GM12878 (cell line): ENCODE data around the gene HMGN1. TPM values are rescaled to one million over a fixed set of nuclear protein-coding genes. Genes with fewer than 3 reads are reported as not detected.

Experiments
- BACH1 ChIP-seq: fragments of 450-650 bp; IDR thresholded peaks from 2 replicates; pipeline ENCODE4 v1.6.1; 2017; ENCODE audit warnings: mild to moderate bottlenecking, borderline replicate concordance
- BMI1 ChIP-seq: fragments of 450-650 bp; IDR thresholded peaks from 2 replicates; pipeline ENCODE4 v1.6.1; 2016; ENCODE audit warnings: mild to moderate bottlenecking, moderate library complexity, borderline replicate concordance
- BRCA1 ChIP-seq: IDR thresholded peaks from 2 replicates; pipeline ENCODE4 v1.6.1; 2011; ENCODE audit warnings: low read depth, low read length, improper control_type of control experiment
- CBFB ChIP-seq: IDR thresholded peaks from 2 replicates; pipeline ENCODE4 v1.6.1; 2016; ENCODE audit warnings: antibody characterized with exemption, low read depth
- FOS ChIP-seq: IDR thresholded peaks from 3 replicates; pipeline ENCODE4 v1.6.1; 2011; ENCODE audit warnings: borderline replicate concordance; ENCODE audit not compliant: insufficient read length; ENCODE audit errors: extremely low read depth
- HDAC6 ChIP-seq: fragments of 200-600 bp; sonication (generic); IDR thresholded peaks from one replicate; pipeline ENCODE4 v1.8.0; 2017; ENCODE audit warnings: antibody characterized with exemption; ENCODE audit not compliant: unreplicated experiment
- NFYB ChIP-seq: IDR thresholded peaks from 2 replicates; pipeline ENCODE4 v1.6.1; 2011; ENCODE audit warnings: low read depth, mild to moderate bottlenecking, low read length, improper control_type of control experiment, moderate library complexity; ENCODE audit not compliant: insufficient read depth
- PAX8 ChIP-seq: fragments of 450-650 bp; IDR thresholded peaks from 2 replicates; pipeline ENCODE4 v1.6.1; 2017; ENCODE audit warnings: mild to moderate bottlenecking, moderate library complexity
- SMAD1 ChIP-seq: fragments of 450-650 bp; IDR thresholded peaks from 2 replicates; pipeline ENCODE4 v1.6.1; 2018; ENCODE audit warnings: mild to moderate bottlenecking, low read depth; ENCODE audit not compliant: partially characterized antibody
- TBL1XR1 ChIP-seq: IDR thresholded peaks from 2 replicates; pipeline ENCODE4 v1.6.1; 2012; ENCODE audit warnings: low read depth, low read length, improper control_type of control experiment
- ZNF207 ChIP-seq: fragments of 450-650 bp; IDR thresholded peaks from 2 replicates; pipeline ENCODE4 v1.6.1; 2014; ENCODE audit warnings: antibody characterized with exemption, mild to moderate bottlenecking, borderline replicate concordance
- ZNF24 ChIP-seq: fragments of 450-650 bp; IDR thresholded peaks from 2 replicates; pipeline ENCODE4 v1.6.1; 2017; ENCODE audit warnings: antibody characterized with exemption, mild to moderate bottlenecking
- polyA plus RNA-seq, 11 experiments: library from polyadenylated mRNA; depleted of rRNA in 4 of 11; unstranded in 6 of 11; stranded (reverse) in 5 of 11; fragments of >200 nt; fragmentation: Nextera tagmentation in 4 of 11; fragmentation: Illumina TruSeq in 1 of 11; extraction: Ambion mirVana in 4 of 11; extraction: Trizol in 1 of 11; gene quantifications; 1 replicate in 1 of 11; 2 replicates in 10 of 11; pipeline versions ENCODE4 v1.2.1 to v1.2.3, GENCODE V29; 2011 to 2016; ENCODE audit warnings: inconsistent platforms in 2 of 11, missing spikeins in 2 of 11, low read depth in 1 of 11
- total RNA-seq, 4 experiments: library from RNA; depleted of rRNA in 3 of 4; stranded (reverse); fragments of >200 nt in 3 of 4; fragmentation: Illumina TruSeq in 1 of 4; extraction: Trizol in 1 of 4; gene quantifications; 2 replicates each; pipeline versions ENCODE4 v1.2.1 to v1.2.3, GENCODE V29; 2013 to 2021
- TF ChIP-seq, protein P1 (sequence below): fragments of 450-650 bp; IDR thresholded peaks from 2 replicates; pipeline ENCODE4 v1.6.1; 2016; ENCODE audit warnings: mild to moderate bottlenecking
- TF ChIP-seq, protein P2 (sequence below): fragments of 450-650 bp; IDR thresholded peaks from 2 replicates; pipeline ENCODE4 v1.6.1; 2014; ENCODE audit warnings: mild to moderate bottlenecking
- TF ChIP-seq, protein P3 (sequence below), 3 experiments: IDR thresholded peaks in 2 of 3; conservative IDR thresholded peaks in 1 of 3; 2 replicates each; pipeline ENCODE4 v1.5.1; 2011; ENCODE audit warnings: low read depth in 3 of 3, low read length in 3 of 3, mild to moderate bottlenecking in 3 of 3, control low read depth in 2 of 3, moderate library complexity in 2 of 3, inconsistent platforms in 1 of 3, mixed read lengths in 1 of 3; ENCODE audit not compliant: control insufficient read depth in 2 of 3, insufficient read depth in 1 of 3; ENCODE audit errors: extremely low read depth in 1 of 3
- TF ChIP-seq, protein P4 (sequence below): fragments of 450-650 bp; IDR thresholded peaks from 2 replicates; pipeline ENCODE4 v1.6.1; 2017; ENCODE audit warnings: mild to moderate bottlenecking
- TF ChIP-seq, protein P5 (sequence below): IDR thresholded peaks from 2 replicates; pipeline ENCODE4 v1.6.1; 2012; ENCODE audit warnings: improper control_type of control experiment, low read depth, low read length; ENCODE audit not compliant: insufficient replicate concordance

Gene HMGN1
- total and polyA plus RNA-seq, 10 of the 15 experiments (the other 5 are each of a cell fraction or from before 2014, with no cell fraction given): 120 to 798 (median 396) TPM

DNA sequence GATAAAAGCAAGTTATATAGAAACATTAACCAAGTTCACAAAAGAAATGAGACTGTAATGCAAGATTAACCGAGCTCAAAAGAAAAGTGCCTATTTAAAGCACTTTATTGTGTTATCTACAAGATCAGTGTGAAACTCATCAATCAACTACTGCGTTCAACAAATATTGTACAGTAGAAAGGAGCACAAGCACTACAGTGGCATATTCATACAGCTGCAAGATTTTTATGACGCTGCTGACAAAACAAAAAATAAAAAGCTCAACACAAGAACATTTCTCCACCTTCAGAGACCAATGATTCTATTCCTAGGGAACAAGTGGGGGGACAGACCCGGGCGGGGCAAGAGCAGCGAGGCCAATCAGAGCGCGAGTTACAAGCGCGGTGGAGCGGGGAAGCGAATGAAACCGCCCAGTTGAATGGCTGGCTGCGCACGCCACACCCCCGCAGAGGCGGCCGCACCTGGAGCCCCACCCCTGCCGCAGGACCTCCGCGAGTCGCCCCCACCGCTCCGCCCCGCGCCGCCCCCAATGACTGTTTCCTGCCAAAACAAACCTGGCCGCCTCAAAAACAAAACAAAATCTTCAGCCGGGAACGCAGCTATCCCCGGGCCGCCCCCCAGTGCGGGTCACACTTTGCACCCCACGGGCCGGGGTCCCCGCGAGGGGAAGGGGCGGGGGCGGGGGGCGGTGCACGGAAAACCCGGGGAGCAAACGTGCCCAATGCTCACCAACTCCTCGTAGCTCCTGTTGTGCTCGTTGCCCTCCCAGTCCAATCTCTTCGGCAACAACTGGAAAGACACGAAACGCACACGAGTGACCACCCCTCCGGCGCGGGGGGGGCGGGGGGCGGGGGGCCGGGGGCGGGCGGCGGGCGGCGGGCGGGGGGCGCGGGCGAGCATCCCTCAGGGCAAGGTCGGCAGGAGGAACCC is 36.5 kb downstream of the HMGN1 start (continued):
- TF ChIP-seq FOS (peak; percentile 21), BACH1 (no peak), ZNF24 (no peak), NFYB (peak; percentile 87), ZNF207 (no peak), HDAC6 (no peak), BRCA1 (no peak), CBFB (no peak), TBL1XR1 (no peak), BMI1 (no peak), SMAD1 (no peak), PAX8 (no peak)
- TF ChIP-seq, protein P1, sequence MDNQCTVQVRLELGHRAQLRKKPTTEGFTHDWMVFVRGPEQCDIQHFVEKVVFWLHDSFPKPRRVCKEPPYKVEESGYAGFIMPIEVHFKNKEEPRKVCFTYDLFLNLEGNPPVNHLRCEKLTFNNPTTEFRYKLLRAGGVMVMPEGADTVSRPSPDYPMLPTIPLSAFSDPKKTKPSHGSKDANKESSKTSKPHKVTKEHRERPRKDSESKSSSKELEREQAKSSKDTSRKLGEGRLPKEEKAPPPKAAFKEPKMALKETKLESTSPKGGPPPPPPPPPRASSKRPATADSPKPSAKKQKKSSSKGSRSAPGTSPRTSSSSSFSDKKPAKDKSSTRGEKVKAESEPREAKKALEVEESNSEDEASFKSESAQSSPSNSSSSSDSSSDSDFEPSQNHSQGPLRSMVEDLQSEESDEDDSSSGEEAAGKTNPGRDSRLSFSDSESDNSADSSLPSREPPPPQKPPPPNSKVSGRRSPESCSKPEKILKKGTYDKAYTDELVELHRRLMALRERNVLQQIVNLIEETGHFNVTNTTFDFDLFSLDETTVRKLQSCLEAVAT: no peak
- TF ChIP-seq, protein P2, sequence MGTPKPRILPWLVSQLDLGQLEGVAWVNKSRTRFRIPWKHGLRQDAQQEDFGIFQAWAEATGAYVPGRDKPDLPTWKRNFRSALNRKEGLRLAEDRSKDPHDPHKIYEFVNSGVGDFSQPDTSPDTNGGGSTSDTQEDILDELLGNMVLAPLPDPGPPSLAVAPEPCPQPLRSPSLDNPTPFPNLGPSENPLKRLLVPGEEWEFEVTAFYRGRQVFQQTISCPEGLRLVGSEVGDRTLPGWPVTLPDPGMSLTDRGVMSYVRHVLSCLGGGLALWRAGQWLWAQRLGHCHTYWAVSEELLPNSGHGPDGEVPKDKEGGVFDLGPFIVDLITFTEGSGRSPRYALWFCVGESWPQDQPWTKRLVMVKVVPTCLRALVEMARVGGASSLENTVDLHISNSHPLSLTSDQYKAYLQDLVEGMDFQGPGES: peak; percentile 65; the same call in 1 of the 2 replicates
- TF ChIP-seq, protein P3, sequence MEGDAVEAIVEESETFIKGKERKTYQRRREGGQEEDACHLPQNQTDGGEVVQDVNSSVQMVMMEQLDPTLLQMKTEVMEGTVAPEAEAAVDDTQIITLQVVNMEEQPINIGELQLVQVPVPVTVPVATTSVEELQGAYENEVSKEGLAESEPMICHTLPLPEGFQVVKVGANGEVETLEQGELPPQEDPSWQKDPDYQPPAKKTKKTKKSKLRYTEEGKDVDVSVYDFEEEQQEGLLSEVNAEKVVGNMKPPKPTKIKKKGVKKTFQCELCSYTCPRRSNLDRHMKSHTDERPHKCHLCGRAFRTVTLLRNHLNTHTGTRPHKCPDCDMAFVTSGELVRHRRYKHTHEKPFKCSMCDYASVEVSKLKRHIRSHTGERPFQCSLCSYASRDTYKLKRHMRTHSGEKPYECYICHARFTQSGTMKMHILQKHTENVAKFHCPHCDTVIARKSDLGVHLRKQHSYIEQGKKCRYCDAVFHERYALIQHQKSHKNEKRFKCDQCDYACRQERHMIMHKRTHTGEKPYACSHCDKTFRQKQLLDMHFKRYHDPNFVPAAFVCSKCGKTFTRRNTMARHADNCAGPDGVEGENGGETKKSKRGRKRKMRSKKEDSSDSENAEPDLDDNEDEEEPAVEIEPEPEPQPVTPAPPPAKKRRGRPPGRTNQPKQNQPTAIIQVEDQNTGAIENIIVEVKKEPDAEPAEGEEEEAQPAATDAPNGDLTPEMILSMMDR (IDR thresholded peaks at IDR 0.05 in 2 of 3, conservative IDR thresholded peaks at IDR 0.05 in 1 of 3; ENCODE audit: control insufficient read depth in 2 of 3, extremely low read depth in 1 of 3, insufficient read depth in 1 of 3, low read depth in 3 of 3, low read length in 3 of 3): no peak
- TF ChIP-seq, protein P4, sequence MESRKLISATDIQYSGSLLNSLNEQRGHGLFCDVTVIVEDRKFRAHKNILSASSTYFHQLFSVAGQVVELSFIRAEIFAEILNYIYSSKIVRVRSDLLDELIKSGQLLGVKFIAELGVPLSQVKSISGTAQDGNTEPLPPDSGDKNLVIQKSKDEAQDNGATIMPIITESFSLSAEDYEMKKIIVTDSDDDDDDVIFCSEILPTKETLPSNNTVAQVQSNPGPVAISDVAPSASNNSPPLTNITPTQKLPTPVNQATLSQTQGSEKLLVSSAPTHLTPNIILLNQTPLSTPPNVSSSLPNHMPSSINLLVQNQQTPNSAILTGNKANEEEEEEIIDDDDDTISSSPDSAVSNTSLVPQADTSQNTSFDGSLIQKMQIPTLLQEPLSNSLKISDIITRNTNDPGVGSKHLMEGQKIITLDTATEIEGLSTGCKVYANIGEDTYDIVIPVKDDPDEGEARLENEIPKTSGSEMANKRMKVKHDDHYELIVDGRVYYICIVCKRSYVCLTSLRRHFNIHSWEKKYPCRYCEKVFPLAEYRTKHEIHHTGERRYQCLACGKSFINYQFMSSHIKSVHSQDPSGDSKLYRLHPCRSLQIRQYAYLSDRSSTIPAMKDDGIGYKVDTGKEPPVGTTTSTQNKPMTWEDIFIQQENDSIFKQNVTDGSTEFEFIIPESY: no peak
- TF ChIP-seq, protein P5, sequence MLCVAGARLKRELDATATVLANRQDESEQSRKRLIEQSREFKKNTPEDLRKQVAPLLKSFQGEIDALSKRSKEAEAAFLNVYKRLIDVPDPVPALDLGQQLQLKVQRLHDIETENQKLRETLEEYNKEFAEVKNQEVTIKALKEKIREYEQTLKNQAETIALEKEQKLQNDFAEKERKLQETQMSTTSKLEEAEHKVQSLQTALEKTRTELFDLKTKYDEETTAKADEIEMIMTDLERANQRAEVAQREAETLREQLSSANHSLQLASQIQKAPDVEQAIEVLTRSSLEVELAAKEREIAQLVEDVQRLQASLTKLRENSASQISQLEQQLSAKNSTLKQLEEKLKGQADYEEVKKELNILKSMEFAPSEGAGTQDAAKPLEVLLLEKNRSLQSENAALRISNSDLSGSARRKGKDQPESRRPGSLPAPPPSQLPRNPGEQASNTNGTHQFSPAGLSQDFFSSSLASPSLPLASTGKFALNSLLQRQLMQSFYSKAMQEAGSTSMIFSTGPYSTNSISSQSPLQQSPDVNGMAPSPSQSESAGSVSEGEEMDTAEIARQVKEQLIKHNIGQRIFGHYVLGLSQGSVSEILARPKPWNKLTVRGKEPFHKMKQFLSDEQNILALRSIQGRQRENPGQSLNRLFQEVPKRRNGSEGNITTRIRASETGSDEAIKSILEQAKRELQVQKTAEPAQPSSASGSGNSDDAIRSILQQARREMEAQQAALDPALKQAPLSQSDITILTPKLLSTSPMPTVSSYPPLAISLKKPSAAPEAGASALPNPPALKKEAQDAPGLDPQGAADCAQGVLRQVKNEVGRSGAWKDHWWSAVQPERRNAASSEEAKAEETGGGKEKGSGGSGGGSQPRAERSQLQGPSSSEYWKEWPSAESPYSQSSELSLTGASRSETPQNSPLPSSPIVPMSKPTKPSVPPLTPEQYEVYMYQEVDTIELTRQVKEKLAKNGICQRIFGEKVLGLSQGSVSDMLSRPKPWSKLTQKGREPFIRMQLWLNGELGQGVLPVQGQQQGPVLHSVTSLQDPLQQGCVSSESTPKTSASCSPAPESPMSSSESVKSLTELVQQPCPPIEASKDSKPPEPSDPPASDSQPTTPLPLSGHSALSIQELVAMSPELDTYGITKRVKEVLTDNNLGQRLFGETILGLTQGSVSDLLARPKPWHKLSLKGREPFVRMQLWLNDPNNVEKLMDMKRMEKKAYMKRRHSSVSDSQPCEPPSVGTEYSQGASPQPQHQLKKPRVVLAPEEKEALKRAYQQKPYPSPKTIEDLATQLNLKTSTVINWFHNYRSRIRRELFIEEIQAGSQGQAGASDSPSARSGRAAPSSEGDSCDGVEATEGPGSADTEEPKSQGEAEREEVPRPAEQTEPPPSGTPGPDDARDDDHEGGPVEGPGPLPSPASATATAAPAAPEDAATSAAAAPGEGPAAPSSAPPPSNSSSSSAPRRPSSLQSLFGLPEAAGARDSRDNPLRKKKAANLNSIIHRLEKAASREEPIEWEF: no peak
